Adrenal gland (tissue), 12 donors: ENCODE results near the gene TRABD2A. TPM values are rescaled to one million over a fixed set of nuclear protein-coding genes. Genes with fewer than 3 reads are reported as not detected.
"Not testable (repeated sequence)": the region's sequence is repeated elsewhere in the genome, so short reads cannot be mapped to it uniquely, and the experiment has no call there.

ENCODE experiments used
- DNase-seq, 7 donors: peaks; one replicate each; pipeline ENCODE4 v3.0.0-alpha.2; 2019 to 2020
- H3K27ac ChIP-seq, 5 donors: fragments of 200-600 bp; sonication (generic) in 4 of 5; 1 replicate in 3 of 5; 2 replicates in 2 of 5; pipeline versions ENCODE4 v1.5.1 to v1.8.0; 2016 to 2020; ENCODE audit warnings: mild to moderate bottlenecking in 1 of 5
- H3K27me3 ChIP-seq: fragments of 200-600 bp; 2 replicates; pipeline ENCODE4 v1.8.0; 2021
- H3K36me3 ChIP-seq, 2 donors: fragments of 200-600 bp; replicated peaks in 1 of 2; 1 replicate in 1 of 2; 2 replicates in 1 of 2; pipeline versions ENCODE4 v1.5.1 to v1.8.0; 2018 to 2022
- H3K4me1 ChIP-seq, 2 donors: fragments of 200-600 bp; replicated peaks in 1 of 2; 1 replicate in 1 of 2; 2 replicates in 1 of 2; pipeline versions ENCODE4 v1.5.1 to v1.8.0; 2018 to 2021
- H3K4me3 ChIP-seq, 4 donors: fragments of 200-600 bp; sonication (generic) in 3 of 4; one replicate each; pipeline ENCODE4 v1.5.1; 2016 to 2018
- H3K9me3 ChIP-seq, 3 donors: fragments of 200-600 bp; sonication (generic) in 1 of 3; replicated peaks in 1 of 3; 1 replicate in 2 of 3; 2 replicates in 1 of 3; pipeline versions ENCODE4 v1.5.1 to v1.8.0; 2016 to 2021
- CTCF ChIP-seq, 6 experiments: fragments of 450-650 bp in 4 of 6; fragments of 200-600 bp in 2 of 6; sonication (generic) in 1 of 6; IDR thresholded peaks; 1 replicate in 5 of 6; 2 replicates in 1 of 6; pipeline versions ENCODE4 v1.5.1 to v1.8.0; 2016 to 2021; ENCODE audit warnings: antibody characterized with exemption in 6 of 6, mild to moderate bottlenecking in 2 of 6, moderate library complexity in 1 of 6
- POLR2A ChIP-seq, 2 donors: fragments of 450-650 bp; IDR thresholded peaks; one replicate each; pipeline ENCODE4 v1.6.1; 2017; ENCODE audit warnings: antibody characterized with exemption in 2 of 2, mild to moderate bottlenecking in 2 of 2, moderate library complexity in 1 of 2
- WGBS, 4 donors: extraction: QIAGEN DNeasy Blood & Tissue Kit in 2 of 4; methylation state at CpG; one replicate each; pipeline versions ENCODE4 v1.1.5 to v1.1.7; 2013 to 2017; 5-methylcytosine and 5-hydroxymethylcytosine counted together
- intact Hi-C, 2 donors: fragments of 100-400 bp; cut with DNase I; formaldehyde crosslinking; loops; one replicate each; pipeline versions ENCODE4 v1.14.1 to v1.15.0; 2022 to 2023
- polyA plus RNA-seq, 3 donors: library from polyadenylated mRNA; stranded (reverse); fragments of 200-250 nt in 2 of 3; fragments of 350-450 nt in 1 of 3; fragmentation: Illumina TruSeq in 1 of 3; extraction: RNeasy Lipid Tissue Mini Kit (QIAGEN cat#74804) in 1 of 3; gene quantifications; one replicate each; pipeline ENCODE4 v1.2.3, GENCODE V29; 2013 to 2014
- total RNA-seq, 9 donors: library from RNA; depleted of rRNA in 4 of 9; stranded (reverse); fragments of >200 nt in 4 of 9; fragments of 120-200 nt in 1 of 9; fragmentation: NEBNext Ultra II Directional in 1 of 9; extraction: Animal tissue kit (Norgen Biotek cat#: 25700) in 1 of 9; gene quantifications; one replicate each; pipeline versions ENCODE4 v1.1.0 to v1.2.4, GENCODE V29; 2013 to 2023
- donor health status: healthy with polysubstance abuse.
- donor health status: Bipolar disorder and iron deficiency.
- donor health status: DM: yes; HTN: yes; CAD: no.
- donor health status: DM: no; HTN: no; CAD: no.
- donor health status: DM: no; HTN: no; CAD: no.
- donor health status: DM: yes; HTN: yes; CAD: no.

Gene TRABD2A
- total and polyA plus RNA-seq, 12 donors: 0.28 to 2.4 (median 0.69) TPM; not detected in 1

GRCh38 chr2:84870306-84870705, 10.6 kb downstream of the TRABD2A start:
- Histone ChIP-seq H3K9me3 (no peaks in the 10 kb centered on the region), H3K4me1 (no peaks in the 10 kb centered on the region), H3K27ac (no peak overlapping the region), H3K4me3 (no peak overlapping the region), H3K36me3 (no peaks in the 10 kb centered on the region), H3K27me3 (no peaks in the 10 kb centered on the region)
- WGBS, 4 donors: 72 to 90% (median 82%) methylated on average over 7 to 11 of the region's 11 CpGs
- peak in 1 of 7 donors; percentile 44 for DNase-seq
- TF ChIP-seq CTCF (IDR thresholded peaks at IDR 0.05) (no peak), POLR2A (IDR thresholded peaks at IDR 0.05) (no peak)
- intact Hi-C loops: loop anchor here in 1 of 2 donors (10.0 kb wide), 1 partner anchor 356 kb away; the partner anchor contains the start of gene DNAH6

GRCh38 chr2:84868327-84868726, 12.6 kb downstream of the TRABD2A start:
- H3K9me3 ChIP-seq, DNase-seq, intact Hi-C loops, H3K4me1 ChIP-seq, H3K4me3 ChIP-seq, H3K27ac ChIP-seq, H3K27me3 ChIP-seq, H3K36me3 ChIP-seq: not testable (repeated sequence)
- 86 to 96% (median 93%) methylated on average over 2 to 4 of the region's 4 CpGs for WGBS, 4 donors

GRCh38 chr2:84866122-84866521, 14.8 kb downstream of the TRABD2A start:
- H3K4me3 ChIP-seq: no peak overlapping the region
- 70 to 76% (median 75%) methylated on average over 3 of the region's 3 CpGs for WGBS, 4 donors
- no peaks in the 10 kb centered on the region for H3K27me3 ChIP-seq
- no peaks in the 10 kb centered on the region for H3K36me3 ChIP-seq
- no peaks in the 10 kb centered on the region for H3K9me3 ChIP-seq
- no peaks in the 10 kb centered on the region for H3K4me1 ChIP-seq
- no peak overlapping the region for H3K27ac ChIP-seq
- TF ChIP-seq CTCF (IDR thresholded peaks at IDR 0.05) (no peak), POLR2A (IDR thresholded peaks at IDR 0.05) (no peak)
- intact Hi-C loops: no loop called here
- no peak for DNase-seq

- TF ChIP-seq CTCF (IDR thresholded peaks at IDR 0.05): peak in 2 of 6 experiments; percentile 19 to 30
- no peak for TF ChIP-seq POLR2A (IDR thresholded peaks at IDR 0.05)
- intact Hi-C loops: no loop called here
- no peak for DNase-seq
- no peaks in the 10 kb centered on the region for H3K9me3 ChIP-seq
- 58 to 71% (median 60%) methylated on average over 2 to 6 of the region's 6 CpGs for WGBS, 4 donors
- no peak overlapping the region for H3K4me3 ChIP-seq
- H3K27me3 ChIP-seq: no peaks in the 10 kb centered on the region
- H3K27ac ChIP-seq: no peak overlapping the region
- H3K36me3 ChIP-seq: no peaks in the 10 kb centered on the region
- H3K4me1 ChIP-seq: no peaks in the 10 kb centered on the region
Measured at GRCh38 chr2:84865181-84865783, 15.6 kb downstream of the TRABD2A start.

GRCh38 chr2:84862006-84862405, 18.9 kb downstream of the TRABD2A start:
- TF ChIP-seq POLR2A (IDR thresholded peaks at IDR 0.05) (no peak), CTCF (IDR thresholded peaks at IDR 0.05) (no peak)
- Histone ChIP-seq H3K9me3 (no peaks in the 10 kb centered on the region), H3K4me1 (no peaks in the 10 kb centered on the region), H3K27me3 (no peaks in the 10 kb centered on the region), H3K27ac (no peak overlapping the region), H3K36me3 (no peaks in the 10 kb centered on the region), H3K4me3 (no peak overlapping the region)
- WGBS, 4 donors: 68 to 78% (median 75%) methylated on average over 6 of the region's 6 CpGs
- intact Hi-C loops: no loop called here
- DNase-seq: peak in 1 of 7 donors; percentile 45
